ENCODE data around the gene CHRNA4. TPM values are rescaled to one million over a fixed set of nuclear protein-coding genes. Genes with fewer than 3 reads are reported as not detected.

The CHRNA4 gene
- total and polyA plus RNA-seq, 8 donors: under 0.01 to 0.15 TPM; not detected in 6

GRCh38 chr20:63354636-63355350 is 6.4 kb downstream of the CHRNA4 start:
- WGBS, 5 donors: 73 to 81% (median 81%) methylated on average over 13 to 25 of the region's 25 CpGs
- H3K9me3 ChIP-seq: no peaks in the 10 kb centered on the region
- H3K27me3 ChIP-seq: peaks cover 0 to 76% (median 17%) of the 10 kb centered on the region in 3 donors
- intact Hi-C loops (cut with DNase I; ENCODE audit: low total_unique reads): no loop called here
- H3K4me3 ChIP-seq: no peak overlapping the region
- TF ChIP-seq POLR2AphosphoS5 (IDR thresholded peaks at IDR 0.05) (no peak), EP300 (IDR thresholded peaks at IDR 0.05) (no peak), POLR2A (IDR thresholded peaks at IDR 0.05) (no peak), CTCF (IDR thresholded peaks at IDR 0.05) (no peak)
- no peak overlapping the region for H3K27ac ChIP-seq
- H3K36me3 ChIP-seq: no peaks in the 10 kb centered on the region
- H3K4me1 ChIP-seq: peaks cover 0 to 18% (median 4%) of the 10 kb centered on the region in 4 donors
- no peak for DNase-seq

- Histone ChIP-seq H3K27ac (no peak overlapping the region), H3K4me1 (peaks cover 0 to 11% (median under 1%) of the 10 kb centered on the region in 4 donors), H3K4me3 (no peak overlapping the region), H3K27me3 (peaks cover 0 to 76% (median 3%) of the 10 kb centered on the region in 3 donors), H3K36me3 (no peaks in the 10 kb centered on the region), H3K9me3 (no peaks in the 10 kb centered on the region)
- DNase-seq: no peak
- WGBS, 5 donors: 21 to 49% (median 46%) methylated on average over 6 to 12 of the region's 12 CpGs; no CpG with 5 or more reads in 1 of the 5 donors
- TF ChIP-seq POLR2A (IDR thresholded peaks at IDR 0.05): no peak
- no peak for TF ChIP-seq EP300 (IDR thresholded peaks at IDR 0.05)
- TF ChIP-seq CTCF (IDR thresholded peaks at IDR 0.05): no peak
- TF ChIP-seq POLR2AphosphoS5 (IDR thresholded peaks at IDR 0.05): no peak
- intact Hi-C loops (cut with DNase I; ENCODE audit: low total_unique reads): no loop called here
Measured at GRCh38 chr20:63352811-63353221, 8.3 kb downstream of the CHRNA4 start.

- H3K27ac ChIP-seq: no peak overlapping the region
- H3K27me3 ChIP-seq: peaks cover 0 to 78% (median 4%) of the 10 kb centered on the region in 3 donors
- H3K4me1 ChIP-seq: peaks cover 0 to 11% (median 0%) of the 10 kb centered on the region in 4 donors
- WGBS, 5 donors: 25 to 52% (median 44%) methylated on average over 10 to 28 of the region's 28 CpGs
- no peaks in the 10 kb centered on the region for H3K9me3 ChIP-seq
- no peaks in the 10 kb centered on the region for H3K36me3 ChIP-seq
- intact Hi-C loops (cut with DNase I; ENCODE audit: low total_unique reads): no loop called here
- DNase-seq: peak in 1 of 2 donors; percentile 77
- no peak for TF ChIP-seq POLR2AphosphoS5 (IDR thresholded peaks at IDR 0.05)
- no peak overlapping the region for H3K4me3 ChIP-seq
Measured at GRCh38 chr20:63351811-63352591, 9.1 kb downstream of the CHRNA4 start.

- TF ChIP-seq POLR2AphosphoS5 (IDR thresholded peaks at IDR 0.05): no peak
- no peak for TF ChIP-seq EP300 (IDR thresholded peaks at IDR 0.05)
- no peak for TF ChIP-seq CTCF (IDR thresholded peaks at IDR 0.05)
- no peak for TF ChIP-seq POLR2A (IDR thresholded peaks at IDR 0.05)
- DNase-seq: no peak
- Histone ChIP-seq H3K4me1 (peaks cover 0 to 11% (median 0%) of the 10 kb centered on the region in 4 donors), H3K9me3 (no peaks in the 10 kb centered on the region), H3K27me3 (peaks cover 0 to 80% (median 10%) of the 10 kb centered on the region in 3 donors), H3K4me3 (no peak overlapping the region), H3K36me3 (no peaks in the 10 kb centered on the region), H3K27ac (no peak overlapping the region)
- intact Hi-C loops (cut with DNase I; ENCODE audit: low total_unique reads): no loop called here
- WGBS, 5 donors: 82 to 89% (median 87%) methylated on average over 12 of the region's 12 CpGs
Measured at GRCh38 chr20:63351326-63351700, 9.8 kb downstream of the CHRNA4 start.
